Measurements from ENCODE around the gene BPIFB6. TPM values are rescaled to one million over a fixed set of nuclear protein-coding genes. Genes with fewer than 3 reads are reported as not detected.

Gene BPIFB6
- total RNA-seq, 1 experiment from 2014 or later, result not detected

GRCh38 chr20:33015700-33016580 is 15.5 kb upstream of the BPIFB6 start:
- in situ Hi-C loops (cut with HindIII; ENCODE audit: low pct_unique_long_range_greater_than_20kb, low sequenced_read_pairs) (no loop called here), intact Hi-C loops (cut with micrococcal nuclease; ENCODE audit: unreplicated experiment) (no loop called here)
- Histone ChIP-seq H3K4me1 (ENCODE audit: control insufficient read depth, insufficient read depth, low read length) (no peaks in the 10 kb centered on the region), H3K9me3 (ENCODE audit: control insufficient read depth, insufficient read depth, low read depth, low read length) (no peaks in the 10 kb centered on the region), H3K4me3 (ENCODE audit: low read depth in 2 of 2, low read length in 2 of 2) (no peak overlapping the region), H3K27me3 (ENCODE audit: control insufficient read depth, insufficient read depth, low read length) (no peaks in the 10 kb centered on the region), H3K36me3 (ENCODE audit: control insufficient read depth, insufficient read depth, low read length) (no peaks in the 10 kb centered on the region), H3K27ac (ENCODE audit: low read length) (no peak overlapping the region)
- ATAC-seq (no peak), DNase-seq (ENCODE audit: low read depth, low spot score) (no peak)
- TF ChIP-seq, protein P1, sequence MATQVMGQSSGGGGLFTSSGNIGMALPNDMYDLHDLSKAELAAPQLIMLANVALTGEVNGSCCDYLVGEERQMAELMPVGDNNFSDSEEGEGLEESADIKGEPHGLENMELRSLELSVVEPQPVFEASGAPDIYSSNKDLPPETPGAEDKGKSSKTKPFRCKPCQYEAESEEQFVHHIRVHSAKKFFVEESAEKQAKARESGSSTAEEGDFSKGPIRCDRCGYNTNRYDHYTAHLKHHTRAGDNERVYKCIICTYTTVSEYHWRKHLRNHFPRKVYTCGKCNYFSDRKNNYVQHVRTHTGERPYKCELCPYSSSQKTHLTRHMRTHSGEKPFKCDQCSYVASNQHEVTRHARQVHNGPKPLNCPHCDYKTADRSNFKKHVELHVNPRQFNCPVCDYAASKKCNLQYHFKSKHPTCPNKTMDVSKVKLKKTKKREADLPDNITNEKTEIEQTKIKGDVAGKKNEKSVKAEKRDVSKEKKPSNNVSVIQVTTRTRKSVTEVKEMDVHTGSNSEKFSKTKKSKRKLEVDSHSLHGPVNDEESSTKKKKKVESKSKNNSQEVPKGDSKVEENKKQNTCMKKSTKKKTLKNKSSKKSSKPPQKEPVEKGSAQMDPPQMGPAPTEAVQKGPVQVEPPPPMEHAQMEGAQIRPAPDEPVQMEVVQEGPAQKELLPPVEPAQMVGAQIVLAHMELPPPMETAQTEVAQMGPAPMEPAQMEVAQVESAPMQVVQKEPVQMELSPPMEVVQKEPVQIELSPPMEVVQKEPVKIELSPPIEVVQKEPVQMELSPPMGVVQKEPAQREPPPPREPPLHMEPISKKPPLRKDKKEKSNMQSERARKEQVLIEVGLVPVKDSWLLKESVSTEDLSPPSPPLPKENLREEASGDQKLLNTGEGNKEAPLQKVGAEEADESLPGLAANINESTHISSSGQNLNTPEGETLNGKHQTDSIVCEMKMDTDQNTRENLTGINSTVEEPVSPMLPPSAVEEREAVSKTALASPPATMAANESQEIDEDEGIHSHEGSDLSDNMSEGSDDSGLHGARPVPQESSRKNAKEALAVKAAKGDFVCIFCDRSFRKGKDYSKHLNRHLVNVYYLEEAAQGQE (IDR thresholded peaks at IDR 0.05; ENCODE audit: insufficient read depth in 1 of 2, low read depth in 2 of 2, low read length in 1 of 2), result no peak
- TF ChIP-seq TCF7L2 (IDR thresholded peaks at IDR 0.05; ENCODE audit: low read depth, low read length), result no peak
- TF ChIP-seq, protein P2, sequence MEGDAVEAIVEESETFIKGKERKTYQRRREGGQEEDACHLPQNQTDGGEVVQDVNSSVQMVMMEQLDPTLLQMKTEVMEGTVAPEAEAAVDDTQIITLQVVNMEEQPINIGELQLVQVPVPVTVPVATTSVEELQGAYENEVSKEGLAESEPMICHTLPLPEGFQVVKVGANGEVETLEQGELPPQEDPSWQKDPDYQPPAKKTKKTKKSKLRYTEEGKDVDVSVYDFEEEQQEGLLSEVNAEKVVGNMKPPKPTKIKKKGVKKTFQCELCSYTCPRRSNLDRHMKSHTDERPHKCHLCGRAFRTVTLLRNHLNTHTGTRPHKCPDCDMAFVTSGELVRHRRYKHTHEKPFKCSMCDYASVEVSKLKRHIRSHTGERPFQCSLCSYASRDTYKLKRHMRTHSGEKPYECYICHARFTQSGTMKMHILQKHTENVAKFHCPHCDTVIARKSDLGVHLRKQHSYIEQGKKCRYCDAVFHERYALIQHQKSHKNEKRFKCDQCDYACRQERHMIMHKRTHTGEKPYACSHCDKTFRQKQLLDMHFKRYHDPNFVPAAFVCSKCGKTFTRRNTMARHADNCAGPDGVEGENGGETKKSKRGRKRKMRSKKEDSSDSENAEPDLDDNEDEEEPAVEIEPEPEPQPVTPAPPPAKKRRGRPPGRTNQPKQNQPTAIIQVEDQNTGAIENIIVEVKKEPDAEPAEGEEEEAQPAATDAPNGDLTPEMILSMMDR (IDR thresholded peaks at IDR 0.05), result no peak
- ChIA-PET CTCF (interaction anchor here (1.2 kb wide), 1 partner anchor 11 kb away, joined by 4 read pairs; no protein-coding TSS in a partner anchor), POLR2A (no interaction called here)
- BruUV-seq (replicated peaks), result no TSS peak

- no peaks in the 10 kb centered on the region for H3K36me3 ChIP-seq (ENCODE audit: control insufficient read depth, insufficient read depth, low read length)
- ChIA-PET POLR2A (no interaction called here), CTCF (interaction anchor here (1.2 kb wide), 1 partner anchor 12 kb away, joined by 4 read pairs; no protein-coding TSS in a partner anchor)
- no peak for TF ChIP-seq SIN3A (IDR thresholded peaks at IDR 0.05; ENCODE audit: borderline replicate concordance, insufficient read depth, low read depth, low read length)
- H3K4me1 ChIP-seq (ENCODE audit: control insufficient read depth, insufficient read depth, low read length), result no peaks in the 10 kb centered on the region
- no peak overlapping the region for H3K4me3 ChIP-seq (ENCODE audit: low read depth in 2 of 2, low read length in 2 of 2)
- no peaks in the 10 kb centered on the region for H3K27me3 ChIP-seq (ENCODE audit: control insufficient read depth, insufficient read depth, low read length)
- BruUV-seq (replicated peaks), result no TSS peak
- no peak for ATAC-seq
- DNase-seq (ENCODE audit: low read depth, low spot score), result no peak
- intact Hi-C loops (cut with micrococcal nuclease; ENCODE audit: unreplicated experiment), result no loop called here
- H3K9me3 ChIP-seq (ENCODE audit: control insufficient read depth, insufficient read depth, low read depth, low read length), result no peaks in the 10 kb centered on the region
- H3K27ac ChIP-seq (ENCODE audit: low read length), result no peak overlapping the region
- in situ Hi-C loops (cut with HindIII; ENCODE audit: low pct_unique_long_range_greater_than_20kb, low sequenced_read_pairs), result no loop called here
These were observed 14.8 kb upstream of the BPIFB6 start for GRCh38 chr20:33016581-33017109.

DNA sequence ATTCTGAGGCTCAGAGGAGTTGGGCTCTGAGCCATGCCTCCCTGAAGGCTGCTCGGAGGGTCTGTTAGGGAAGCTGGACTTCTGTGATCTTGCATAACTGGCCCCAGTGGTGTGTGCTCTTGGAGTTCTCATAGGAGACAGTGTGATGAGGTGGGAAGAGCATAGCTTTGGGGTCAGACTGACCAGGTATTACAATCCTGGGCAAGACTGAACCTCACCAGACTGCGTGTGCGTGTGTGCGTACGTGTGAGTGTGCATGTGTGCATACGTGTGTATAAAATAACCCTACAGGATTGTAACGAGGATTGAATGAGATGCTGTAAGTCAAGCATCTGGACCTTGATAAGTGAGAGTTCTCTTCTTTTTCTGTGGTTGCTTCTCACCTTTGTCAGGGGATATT is 13.9 kb upstream of the BPIFB6 start:
- intact Hi-C loops (cut with micrococcal nuclease; ENCODE audit: unreplicated experiment) (no loop called here), in situ Hi-C loops (cut with HindIII; ENCODE audit: low pct_unique_long_range_greater_than_20kb, low sequenced_read_pairs) (no loop called here)
- Histone ChIP-seq H3K4me3 (ENCODE audit: low read depth in 2 of 2, low read length in 2 of 2) (no peak overlapping the region), H3K36me3 (ENCODE audit: control insufficient read depth, insufficient read depth, low read length) (no peaks in the 10 kb centered on the region), H3K27me3 (ENCODE audit: control insufficient read depth, insufficient read depth, low read length) (no peaks in the 10 kb centered on the region), H3K4me1 (ENCODE audit: control insufficient read depth, insufficient read depth, low read length) (no peaks in the 10 kb centered on the region; the same call in 1 of the 2 replicates), H3K27ac (ENCODE audit: low read length) (no peak overlapping the region), H3K9me3 (ENCODE audit: control insufficient read depth, insufficient read depth, low read depth, low read length) (no peaks in the 10 kb centered on the region)
- POLR2A ChIA-PET, result no interaction called here
- no TSS peak for BruUV-seq (replicated peaks)
- TF ChIP-seq, protein P1 (IDR thresholded peaks at IDR 0.05; ENCODE audit: insufficient read depth in 1 of 2, low read depth in 2 of 2, low read length in 1 of 2), result no peak
- no peak for ATAC-seq
- DNase-seq (ENCODE audit: low read depth, low spot score), result no peak
- CTCF ChIA-PET, result no interaction called here

Data from Panc1 (cell line).